Subcutaneous adipose tissue (tissue), 4 donors: ENCODE results near the gene PLAAT4. TPM values are rescaled to one million over a fixed set of nuclear protein-coding genes. Genes with fewer than 3 reads are reported as not detected.

Experiments used
- total RNA-seq, 4 donors: library from RNA; depleted of rRNA; stranded (reverse); fragments of >200 nt; gene quantifications; one replicate each; pipeline ENCODE4 v1.1.0, GENCODE V29; 2016
- TF ChIP-seq, protein P1 (sequence below): fragments of 450-650 bp; IDR thresholded peaks from one replicate; pipeline ENCODE4 v1.5.1; 2016; ENCODE audit warnings: low read depth, mild to moderate bottlenecking, control low read depth, antibody characterized with exemption, moderate library complexity

The PLAAT4 gene
- total RNA-seq, 4 donors from 2014 or later = 9.9 to 21.2 (median 15.4) TPM

DNA sequence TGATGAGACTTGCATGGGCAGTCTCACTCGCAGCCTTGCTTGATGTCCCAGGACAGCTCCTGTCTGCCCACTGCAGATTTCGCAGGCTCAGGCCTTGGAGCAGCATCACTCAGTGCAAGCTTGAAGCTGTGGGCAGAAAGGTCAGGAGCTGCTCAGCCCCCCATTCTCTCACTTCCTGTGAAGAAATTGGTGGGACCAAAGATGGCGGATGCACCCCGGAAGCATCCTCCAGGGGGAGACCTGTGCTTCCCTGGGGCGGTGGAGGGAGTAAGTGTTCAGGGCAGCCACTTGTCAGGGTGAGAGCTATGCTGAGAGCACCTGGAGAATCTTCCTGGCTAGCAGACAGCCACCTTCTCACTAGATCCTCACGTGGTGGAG is 15.3 kb downstream of the PLAAT4 start:
- TF ChIP-seq, protein P1, sequence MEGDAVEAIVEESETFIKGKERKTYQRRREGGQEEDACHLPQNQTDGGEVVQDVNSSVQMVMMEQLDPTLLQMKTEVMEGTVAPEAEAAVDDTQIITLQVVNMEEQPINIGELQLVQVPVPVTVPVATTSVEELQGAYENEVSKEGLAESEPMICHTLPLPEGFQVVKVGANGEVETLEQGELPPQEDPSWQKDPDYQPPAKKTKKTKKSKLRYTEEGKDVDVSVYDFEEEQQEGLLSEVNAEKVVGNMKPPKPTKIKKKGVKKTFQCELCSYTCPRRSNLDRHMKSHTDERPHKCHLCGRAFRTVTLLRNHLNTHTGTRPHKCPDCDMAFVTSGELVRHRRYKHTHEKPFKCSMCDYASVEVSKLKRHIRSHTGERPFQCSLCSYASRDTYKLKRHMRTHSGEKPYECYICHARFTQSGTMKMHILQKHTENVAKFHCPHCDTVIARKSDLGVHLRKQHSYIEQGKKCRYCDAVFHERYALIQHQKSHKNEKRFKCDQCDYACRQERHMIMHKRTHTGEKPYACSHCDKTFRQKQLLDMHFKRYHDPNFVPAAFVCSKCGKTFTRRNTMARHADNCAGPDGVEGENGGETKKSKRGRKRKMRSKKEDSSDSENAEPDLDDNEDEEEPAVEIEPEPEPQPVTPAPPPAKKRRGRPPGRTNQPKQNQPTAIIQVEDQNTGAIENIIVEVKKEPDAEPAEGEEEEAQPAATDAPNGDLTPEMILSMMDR = no peak

- TF ChIP-seq, protein P1 = no peak
Measured at GRCh38 chr11:63552921-63553320, 16.3 kb downstream of the PLAAT4 start.

DNA sequence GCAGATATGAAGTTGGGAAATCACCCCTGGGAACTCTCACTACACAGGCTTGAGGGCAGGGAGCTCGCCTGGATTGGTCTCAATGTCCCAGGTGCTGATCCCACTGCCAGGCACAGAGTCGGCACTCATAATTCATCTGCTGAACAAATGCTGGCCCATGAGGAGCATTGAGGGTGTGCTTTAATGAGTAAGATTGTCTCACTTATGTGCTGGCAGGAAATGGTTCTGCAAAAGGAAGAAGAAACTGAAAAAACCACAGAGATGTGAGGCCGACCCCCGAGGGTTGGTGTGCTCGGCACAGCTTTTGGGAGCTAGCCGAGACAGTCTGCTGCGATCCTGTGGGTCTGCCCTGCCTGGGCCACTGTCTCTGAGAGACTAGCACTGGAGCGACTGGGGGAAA is 17.2 kb downstream of the PLAAT4 start:
- TF ChIP-seq, protein P1 = no peak

GRCh38 chr11:63554877-63555223 is 18.2 kb downstream of the PLAAT4 start:
- TF ChIP-seq, protein P1 = no peak

DNA sequence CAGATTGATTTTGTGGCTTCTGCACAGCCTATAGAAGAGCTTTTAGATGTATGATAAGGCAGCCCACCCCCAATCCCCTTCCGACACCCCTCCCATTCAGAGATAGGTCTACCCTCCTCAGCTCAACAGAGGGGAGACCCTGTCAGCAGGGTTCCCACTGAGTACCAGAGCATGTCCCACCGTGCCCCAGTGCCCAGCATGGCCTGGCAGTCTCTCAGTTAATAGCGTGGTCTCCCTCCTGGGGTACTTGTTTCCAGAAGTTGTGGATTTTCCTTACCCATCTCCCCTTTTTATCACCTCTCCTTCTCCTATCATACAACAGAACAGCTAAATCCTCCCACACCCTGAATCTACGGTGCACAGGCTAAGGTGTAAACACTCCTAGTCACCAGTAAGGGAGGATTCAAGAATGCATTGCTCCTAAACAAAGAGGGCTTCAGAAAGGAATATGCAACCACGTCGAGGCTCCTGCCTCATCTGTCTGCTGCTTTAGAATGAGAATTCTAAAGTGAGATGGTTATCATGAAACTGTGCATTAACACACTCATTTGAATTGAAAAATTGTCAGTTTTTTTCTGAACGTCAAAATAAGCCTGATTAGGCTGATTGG is 19.9 kb downstream of the PLAAT4 start:
- TF ChIP-seq, protein P1 = no peak

GRCh38 chr11:63557570-63557969 is 21.0 kb downstream of the PLAAT4 start:
- TF ChIP-seq, protein P1 = no peak

DNA sequence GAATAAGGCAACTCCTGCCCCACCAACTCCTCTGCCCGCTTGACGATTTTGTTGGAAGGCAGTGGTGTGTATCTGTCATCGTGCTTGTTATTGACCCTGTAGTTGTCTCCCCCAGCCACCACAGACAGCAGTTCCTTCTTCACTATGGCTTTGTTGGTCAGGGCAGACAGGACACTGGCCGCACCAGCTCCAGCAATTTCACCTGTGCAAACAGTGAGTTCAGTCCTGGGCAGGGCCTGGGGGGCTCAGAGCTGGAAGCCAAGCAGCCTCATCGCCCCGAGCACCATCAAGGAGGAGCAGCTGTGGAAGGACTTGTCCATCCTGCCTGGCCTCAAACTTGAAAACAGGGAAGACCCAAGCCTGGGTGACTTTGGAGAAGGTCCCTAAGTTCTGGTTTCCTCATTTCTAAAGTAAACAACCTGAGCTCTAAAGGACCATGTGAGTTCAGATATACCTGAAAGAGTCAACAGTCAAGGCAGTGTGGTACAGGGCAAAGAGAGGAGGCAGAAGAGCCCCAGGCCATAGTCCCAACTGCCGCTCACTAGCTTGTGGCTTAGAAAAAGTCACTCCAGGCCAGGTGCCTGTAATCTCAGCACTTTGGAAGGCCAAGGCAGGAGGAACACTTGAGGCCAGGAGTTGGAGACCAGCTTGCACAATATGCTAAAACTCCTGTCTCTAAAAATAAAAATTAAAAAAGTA is 22.0 kb downstream of the PLAAT4 start:
- TF ChIP-seq, protein P1 = no peak
